SK-N-SH (cell line): ENCODE data around the gene ALX1. TPM values are rescaled to one million over a fixed set of nuclear protein-coding genes. Genes with fewer than 3 reads are reported as not detected.

Experiments used
- CTCF ChIA-PET: fragments of 300-600, 350-600 bp; formaldehyde crosslinking; extraction: SDS; loops from one replicate; lab custom pipeline; 2021; lab: Yijun Ruan, JAX
- POLR2A ChIA-PET: fragments of 350-600 bp; sonication (Branson Sonifier 250); formaldehyde crosslinking; extraction: SDS; loops from one replicate; lab custom pipeline; 2020; ENCODE audit warnings: antibody characterized with exemption, inconsistent platforms; lab: Yijun Ruan, JAX
- DNase-seq: peaks from one replicate; pipeline ENCODE4 v3.0.0; 2012
- H2AFZ ChIP-seq: fragments of 200-600 bp; sonication (generic); 2 replicates; pipeline ENCODE4 v1.8.1; 2016; ENCODE audit warnings: antibody characterized with exemption, mild to moderate bottlenecking, low read depth
- H3F3A ChIP-seq: fragments of 200-600 bp; sonication (generic); replicated peaks from 2 replicates; pipeline ENCODE3; 2016; ENCODE audit warnings: antibody characterized with exemption, mild to moderate bottlenecking; ENCODE audit not compliant: insufficient read depth
- H3K27ac ChIP-seq, 2 experiments: fragments of 200-500 bp in 1 of 2; fragments of 200-600 bp in 1 of 2; sonication (Bioruptor generic) in 1 of 2; sonication (generic), shearing (Covaris generic) in 1 of 2; 2 replicates each; pipeline versions ENCODE4 v1.5.1 to v1.6.1; 2014 to 2016; ENCODE audit warnings: low read depth in 2 of 2, inconsistent platforms in 1 of 2, low read length in 1 of 2, mild to moderate bottlenecking in 1 of 2, mixed read lengths in 1 of 2
- H3K27me3 ChIP-seq: fragments of 200-600 bp; sonication (generic), shearing (Covaris generic); 2 replicates; pipeline ENCODE4 v1.6.1; 2016; ENCODE audit warnings: mixed run types; ENCODE audit not compliant: insufficient read depth
- H3K36me3 ChIP-seq, 2 experiments: fragments of 200-500 bp in 1 of 2; fragments of 200-600 bp in 1 of 2; sonication (Bioruptor generic) in 1 of 2; sonication (generic) in 1 of 2; replicated peaks in 1 of 2; 2 replicates each; pipeline versions ENCODE3 to v1.5.1; 2014 to 2016; ENCODE audit warnings: low read length in 1 of 2, mild to moderate bottlenecking in 1 of 2; ENCODE audit not compliant: insufficient read depth in 2 of 2, control insufficient read depth in 1 of 2
- H3K4me1 ChIP-seq, 2 experiments: fragments of 200-500 bp in 1 of 2; fragments of 200-600 bp in 1 of 2; sonication (Bioruptor generic) in 1 of 2; sonication (generic), shearing (Covaris generic) in 1 of 2; 2 replicates each; pipeline versions ENCODE4 v1.5.1 to v1.6.1; 2014 to 2016; ENCODE audit warnings: low read depth in 1 of 2, low read length in 1 of 2, mixed run types in 1 of 2; ENCODE audit not compliant: insufficient read depth in 2 of 2, control insufficient read depth in 1 of 2
- H3K4me2 ChIP-seq: fragments of 200-600 bp; sonication (generic), shearing (Covaris generic); 2 replicates; pipeline ENCODE4 v1.6.1; 2017; ENCODE audit warnings: mixed run types
- H3K4me3 ChIP-seq, 2 experiments: fragments of 200-500 bp in 1 of 2; fragments of 200-600 bp in 1 of 2; sonication (Bioruptor generic) in 1 of 2; sonication (generic), shearing (Covaris generic) in 1 of 2; 2 replicates each; pipeline versions ENCODE4 v1.5.1 to v1.8.1; 2014 to 2016; ENCODE audit warnings: low read depth in 2 of 2, inconsistent platforms in 1 of 2, low read length in 1 of 2, mild to moderate bottlenecking in 1 of 2, mixed read lengths in 1 of 2, moderate library complexity in 1 of 2
- H3K79me2 ChIP-seq: fragments of 200-600 bp; sonication (generic); 2 replicates; pipeline ENCODE4 v1.8.1; 2017; ENCODE audit warnings: mild to moderate bottlenecking; ENCODE audit not compliant: insufficient read depth
- H3K9ac ChIP-seq: fragments of 200-600 bp; sonication (generic); 2 replicates; pipeline ENCODE4 v1.6.1; 2017; ENCODE audit warnings: mixed run types
- H3K9me2 ChIP-seq: fragments of 200-600 bp; sonication (generic); 2 replicates; pipeline ENCODE4 v1.6.1; 2017; ENCODE audit warnings: mixed run types
- H3K9me3 ChIP-seq: fragments of 200-600 bp; sonication (generic); 2 replicates; pipeline ENCODE4 v1.6.1; 2017; ENCODE audit warnings: mixed run types, mild to moderate bottlenecking, moderate library complexity
- H4K20me1 ChIP-seq: fragments of 200-600 bp; sonication (generic); 2 replicates; pipeline ENCODE4 v1.6.1; 2017; ENCODE audit warnings: mild to moderate bottlenecking, mixed run types; ENCODE audit not compliant: insufficient read depth
- CHD2 ChIP-seq: fragments of 150-350 bp; IDR thresholded peaks from 2 replicates; pipeline ENCODE4 v1.6.1; 2018; ENCODE audit warnings: low read length; ENCODE audit not compliant: partially characterized antibody
- EZH2phosphoT487 ChIP-seq: fragments of 200-600 bp; sonication (generic); IDR thresholded peaks from 2 replicates; pipeline ENCODE4 v1.6.1; 2017; ENCODE audit warnings: low read depth, mixed run types, mild to moderate bottlenecking, antibody characterized with exemption, moderate library complexity, borderline replicate concordance
- FOSL2 ChIP-seq: IDR thresholded peaks from 2 replicates; pipeline ENCODE4 v1.4.0; 2012; ENCODE audit warnings: low read depth, mild to moderate bottlenecking, moderate library complexity, borderline replicate concordance
- FOXM1 ChIP-seq: IDR thresholded peaks from 2 replicates; pipeline ENCODE4 v1.4.0; 2012; ENCODE audit warnings: low read depth, mild to moderate bottlenecking
- GATA2 ChIP-seq: sonication (generic); formaldehyde crosslinking; IDR thresholded peaks from 2 replicates; pipeline ENCODE4 v1.5.0; 2020; ENCODE audit warnings: mild to moderate bottlenecking, missing genetic modification reagents
- MEF2A ChIP-seq: IDR thresholded peaks from 2 replicates; pipeline ENCODE4 v1.4.0; 2012; ENCODE audit warnings: low read depth, borderline replicate concordance
- MXI1 ChIP-seq: IDR thresholded peaks from 2 replicates; pipeline ENCODE4 v1.6.1; 2012; ENCODE audit warnings: mild to moderate bottlenecking, low read depth, low read length, improper control_type of control experiment
- RAD21 ChIP-seq: IDR thresholded peaks from 2 replicates; pipeline ENCODE4 v1.6.1; 2012; ENCODE audit warnings: mild to moderate bottlenecking, low read length
- RFX5 ChIP-seq: IDR thresholded peaks from 2 replicates; pipeline ENCODE4 v1.6.1; 2012; ENCODE audit warnings: mild to moderate bottlenecking, improper control_type of control experiment, low read length
- SIN3A ChIP-seq: IDR thresholded peaks from 2 replicates; pipeline ENCODE4 v1.6.1; 2012; ENCODE audit warnings: low read depth, mild to moderate bottlenecking, low read length, moderate library complexity, borderline replicate concordance
- SMC3 ChIP-seq: IDR thresholded peaks from 2 replicates; pipeline ENCODE4 v1.6.1; 2012; ENCODE audit warnings: low read depth, low read length, improper control_type of control experiment
- TAF1 ChIP-seq: IDR thresholded peaks from 2 replicates; pipeline ENCODE4 v1.6.1; 2012; ENCODE audit warnings: low read depth, mild to moderate bottlenecking, low read length, moderate library complexity, borderline replicate concordance
- TCF12 ChIP-seq: IDR thresholded peaks from 2 replicates; pipeline ENCODE4 v1.4.0; 2012
- WGBS: methylation state at CpG from one replicate; pipeline ENCODE4 v1.1.6; 2017; ENCODE audit warnings: low lambda C conversion rate; 5-methylcytosine and 5-hydroxymethylcytosine counted together
- polyA plus RNA-seq, 3 experiments: library from polyadenylated mRNA; depleted of rRNA; stranded (reverse); fragments of >200 nt; gene quantifications; 2 replicates each; pipeline ENCODE4 v1.2.3, GENCODE V29; 2012
- TF ChIP-seq, protein P1 (sequence below): fragments of 200-600 bp; sonication (generic); IDR thresholded peaks from 2 replicates; pipeline ENCODE4 v1.6.1; 2017; ENCODE audit warnings: antibody characterized with exemption, mild to moderate bottlenecking, moderate library complexity
- TF ChIP-seq, protein P2 (sequence below): IDR thresholded peaks from 2 replicates; pipeline ENCODE4 v1.4.0; 2012; ENCODE audit warnings: low read depth
- TF ChIP-seq, protein P3 (sequence below): fragments of 150-350 bp; IDR thresholded peaks from 2 replicates; pipeline ENCODE4 v1.6.1; 2017; ENCODE audit warnings: antibody characterized with exemption, low read length, low read depth, borderline replicate concordance
- TF ChIP-seq, protein P4 (sequence below): fragments of 150-350 bp; IDR thresholded peaks from 2 replicates; pipeline ENCODE4 v1.6.1; 2016; ENCODE audit warnings: mild to moderate bottlenecking, low read depth, low read length
- TF ChIP-seq, protein P5 (sequence below): IDR thresholded peaks from 2 replicates; pipeline ENCODE4 v1.4.0; 2012; ENCODE audit warnings: low read depth, borderline replicate concordance

The ALX1 gene
- polyA plus RNA-seq, 1 of the 3 experiments (the other 2 are of a cell fraction), result not detected

DNA sequence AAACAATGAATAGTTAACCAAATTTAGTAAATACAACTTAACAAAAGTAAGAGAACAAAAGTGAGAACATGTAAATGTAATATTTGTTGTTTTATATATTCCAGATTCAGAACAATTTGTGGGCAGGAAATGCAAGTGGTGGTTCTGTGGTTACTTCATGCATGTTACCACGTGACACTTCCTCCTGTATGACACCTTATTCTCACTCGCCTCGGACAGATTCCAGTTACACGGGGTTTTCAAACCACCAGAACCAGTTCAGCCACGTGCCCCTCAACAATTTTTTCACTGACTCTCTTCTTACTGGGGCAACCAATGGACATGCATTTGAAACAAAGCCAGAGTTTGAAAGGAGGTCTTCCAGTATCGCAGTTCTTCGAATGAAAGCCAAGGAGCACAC lies 21.0 kb downstream of the ALX1 start:
- no peak for TF ChIP-seq MEF2A
- no peak for TF ChIP-seq TCF12
- TF ChIP-seq, protein P1, sequence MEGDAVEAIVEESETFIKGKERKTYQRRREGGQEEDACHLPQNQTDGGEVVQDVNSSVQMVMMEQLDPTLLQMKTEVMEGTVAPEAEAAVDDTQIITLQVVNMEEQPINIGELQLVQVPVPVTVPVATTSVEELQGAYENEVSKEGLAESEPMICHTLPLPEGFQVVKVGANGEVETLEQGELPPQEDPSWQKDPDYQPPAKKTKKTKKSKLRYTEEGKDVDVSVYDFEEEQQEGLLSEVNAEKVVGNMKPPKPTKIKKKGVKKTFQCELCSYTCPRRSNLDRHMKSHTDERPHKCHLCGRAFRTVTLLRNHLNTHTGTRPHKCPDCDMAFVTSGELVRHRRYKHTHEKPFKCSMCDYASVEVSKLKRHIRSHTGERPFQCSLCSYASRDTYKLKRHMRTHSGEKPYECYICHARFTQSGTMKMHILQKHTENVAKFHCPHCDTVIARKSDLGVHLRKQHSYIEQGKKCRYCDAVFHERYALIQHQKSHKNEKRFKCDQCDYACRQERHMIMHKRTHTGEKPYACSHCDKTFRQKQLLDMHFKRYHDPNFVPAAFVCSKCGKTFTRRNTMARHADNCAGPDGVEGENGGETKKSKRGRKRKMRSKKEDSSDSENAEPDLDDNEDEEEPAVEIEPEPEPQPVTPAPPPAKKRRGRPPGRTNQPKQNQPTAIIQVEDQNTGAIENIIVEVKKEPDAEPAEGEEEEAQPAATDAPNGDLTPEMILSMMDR, result no peak
- TF ChIP-seq MXI1, result no peak
- no peak for TF ChIP-seq CHD2
- TF ChIP-seq FOSL2, result no peak
- no peak for TF ChIP-seq SIN3A
- no peak for TF ChIP-seq SMC3
- no peak for TF ChIP-seq RFX5
- TF ChIP-seq FOXM1, result no peak
- TF ChIP-seq TAF1, result no peak
- TF ChIP-seq, protein P2, sequence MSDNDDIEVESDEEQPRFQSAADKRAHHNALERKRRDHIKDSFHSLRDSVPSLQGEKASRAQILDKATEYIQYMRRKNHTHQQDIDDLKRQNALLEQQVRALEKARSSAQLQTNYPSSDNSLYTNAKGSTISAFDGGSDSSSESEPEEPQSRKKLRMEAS, result no peak
- TF ChIP-seq, protein P3, sequence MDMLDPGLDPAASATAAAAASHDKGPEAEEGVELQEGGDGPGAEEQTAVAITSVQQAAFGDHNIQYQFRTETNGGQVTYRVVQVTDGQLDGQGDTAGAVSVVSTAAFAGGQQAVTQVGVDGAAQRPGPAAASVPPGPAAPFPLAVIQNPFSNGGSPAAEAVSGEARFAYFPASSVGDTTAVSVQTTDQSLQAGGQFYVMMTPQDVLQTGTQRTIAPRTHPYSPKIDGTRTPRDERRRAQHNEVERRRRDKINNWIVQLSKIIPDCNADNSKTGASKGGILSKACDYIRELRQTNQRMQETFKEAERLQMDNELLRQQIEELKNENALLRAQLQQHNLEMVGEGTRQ, result no peak
- TF ChIP-seq RAD21, result no peak
- no peak for TF ChIP-seq EZH2phosphoT487
- TF ChIP-seq, protein P4, sequence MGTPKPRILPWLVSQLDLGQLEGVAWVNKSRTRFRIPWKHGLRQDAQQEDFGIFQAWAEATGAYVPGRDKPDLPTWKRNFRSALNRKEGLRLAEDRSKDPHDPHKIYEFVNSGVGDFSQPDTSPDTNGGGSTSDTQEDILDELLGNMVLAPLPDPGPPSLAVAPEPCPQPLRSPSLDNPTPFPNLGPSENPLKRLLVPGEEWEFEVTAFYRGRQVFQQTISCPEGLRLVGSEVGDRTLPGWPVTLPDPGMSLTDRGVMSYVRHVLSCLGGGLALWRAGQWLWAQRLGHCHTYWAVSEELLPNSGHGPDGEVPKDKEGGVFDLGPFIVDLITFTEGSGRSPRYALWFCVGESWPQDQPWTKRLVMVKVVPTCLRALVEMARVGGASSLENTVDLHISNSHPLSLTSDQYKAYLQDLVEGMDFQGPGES, result no peak
- no peak for TF ChIP-seq GATA2 (CRISPR knock-in tag)
- TF ChIP-seq, protein P5, sequence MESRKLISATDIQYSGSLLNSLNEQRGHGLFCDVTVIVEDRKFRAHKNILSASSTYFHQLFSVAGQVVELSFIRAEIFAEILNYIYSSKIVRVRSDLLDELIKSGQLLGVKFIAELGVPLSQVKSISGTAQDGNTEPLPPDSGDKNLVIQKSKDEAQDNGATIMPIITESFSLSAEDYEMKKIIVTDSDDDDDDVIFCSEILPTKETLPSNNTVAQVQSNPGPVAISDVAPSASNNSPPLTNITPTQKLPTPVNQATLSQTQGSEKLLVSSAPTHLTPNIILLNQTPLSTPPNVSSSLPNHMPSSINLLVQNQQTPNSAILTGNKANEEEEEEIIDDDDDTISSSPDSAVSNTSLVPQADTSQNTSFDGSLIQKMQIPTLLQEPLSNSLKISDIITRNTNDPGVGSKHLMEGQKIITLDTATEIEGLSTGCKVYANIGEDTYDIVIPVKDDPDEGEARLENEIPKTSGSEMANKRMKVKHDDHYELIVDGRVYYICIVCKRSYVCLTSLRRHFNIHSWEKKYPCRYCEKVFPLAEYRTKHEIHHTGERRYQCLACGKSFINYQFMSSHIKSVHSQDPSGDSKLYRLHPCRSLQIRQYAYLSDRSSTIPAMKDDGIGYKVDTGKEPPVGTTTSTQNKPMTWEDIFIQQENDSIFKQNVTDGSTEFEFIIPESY, result no peak
- 51% methylated on average over 7 of the region's 7 CpGs for WGBS

More for the DNA sequence above, 21.0 kb downstream of the ALX1 start:
- Histone ChIP-seq H3K4me3 (no peak overlapping the region), H3K9ac (no peak overlapping the region), H3K27me3 (no peaks in the 10 kb centered on the region), H3K9me3 (no peaks in the 10 kb centered on the region), H3K36me3 (no peaks in the 10 kb centered on the region), H2AFZ (no peak overlapping the region), H3K79me2 (no peaks in the 10 kb centered on the region), H3K4me1 (no peaks in the 10 kb centered on the region), H4K20me1 (no peaks in the 10 kb centered on the region), H3K27ac (no peak overlapping the region), H3K4me2 (no peak overlapping the region), H3K9me2 (no peaks in the 10 kb centered on the region), H3F3A (no peaks in the 10 kb centered on the region)
- ChIA-PET CTCF (no interaction called here), POLR2A (no interaction called here)
- DNase-seq, result no peak
